ENCODE measurements around the gene DENR. TPM values are rescaled to one million over a fixed set of nuclear protein-coding genes. Genes with fewer than 3 reads are reported as not detected.

The DENR gene
- total and polyA plus RNA-seq, 7 experiments from 2014 or later = 29.5 to 75.8 (median 50.5) TPM

GRCh38 chr12:122789637-122790036 is 37.0 kb downstream of the DENR start:
- Mint-ChIP-seq H3K9me3 (no peaks in the 10 kb centered on the region), H3K4me3 (no peak overlapping the region), H3K27ac (no peak overlapping the region), H3K27me3 (no peaks in the 10 kb centered on the region), H3K4me1 (peaks cover 0 to 3% (median 0%) of the 10 kb centered on the region in 7 donors), H3K36me3 (no peaks in the 10 kb centered on the region)
- no peaks in the 10 kb centered on the region for H3K4me1 ChIP-seq (ENCODE audit: control insufficient read depth in 2 of 2, insufficient read depth in 2 of 2, low read length in 2 of 2)
- POLR2A ChIA-PET = interaction anchor here (0.7 to 1.0 kb wide), 2 partner anchors 20 to 46 kb away, joined by 3 to 4 read pairs; no protein-coding TSS in a partner anchor
- intact Hi-C loops (cut with micrococcal nuclease) = loop anchor here in 1 of 2 donors (5.0 kb wide), 1 partner anchor 48 kb away; the partner anchor contains the start of gene HIP1R
- H3K27ac ChIP-seq (ENCODE audit: low read depth, low read length) = no peak overlapping the region
- no peaks in the 10 kb centered on the region for H3K27me3 ChIP-seq (ENCODE audit: control insufficient read depth in 2 of 2, insufficient read depth in 2 of 2, low read length in 2 of 2)
- no peak overlapping the region for H3K4me3 ChIP-seq (ENCODE audit: low read length)
- H3K9me3 ChIP-seq (ENCODE audit: control insufficient read depth in 2 of 3, low read length in 3 of 3) = no peaks in the 10 kb centered on the region
- H3K36me3 ChIP-seq (ENCODE audit: control insufficient read depth in 2 of 3, insufficient read depth in 3 of 3, low read length in 3 of 3) = no peaks in the 10 kb centered on the region
- DNase-seq (no peak), ATAC-seq (no peak)
- CTCF ChIA-PET = interaction anchor here (0.6 to 1.6 kb wide), 2 partner anchors 163 to 715 kb away, joined by 3 to 6 read pairs; no protein-coding TSS in a partner anchor

- Histone ChIP-seq H3K27ac (ENCODE audit: low read depth, low read length) (no peak overlapping the region), H3K9me3 (ENCODE audit: control insufficient read depth in 2 of 3, low read length in 3 of 3) (no peaks in the 10 kb centered on the region), H3K4me3 (ENCODE audit: low read length) (no peak overlapping the region), H3K27me3 (ENCODE audit: control insufficient read depth in 2 of 2, insufficient read depth in 2 of 2, low read length in 2 of 2) (no peaks in the 10 kb centered on the region), H3K4me1 (ENCODE audit: control insufficient read depth in 2 of 2, insufficient read depth in 2 of 2, low read length in 2 of 2) (no peaks in the 10 kb centered on the region), H3K36me3 (ENCODE audit: control insufficient read depth in 2 of 3, insufficient read depth in 3 of 3, low read length in 3 of 3) (no peaks in the 10 kb centered on the region)
- no peaks in the 10 kb centered on the region for H3K36me3 Mint-ChIP-seq
- no peaks in the 10 kb centered on the region for H3K27me3 Mint-ChIP-seq
- DNase-seq (no peak), ATAC-seq (no peak)
- H3K4me1 Mint-ChIP-seq = peaks cover 0 to 3% (median 0%) of the 10 kb centered on the region in 7 donors
- no peak overlapping the region for H3K4me3 Mint-ChIP-seq
- intact Hi-C loops (cut with micrococcal nuclease) = loop anchor here in 1 of 2 donors (5.0 kb wide), 1 partner anchor 47 kb away; the partner anchor contains the start of gene HIP1R
- CTCF ChIA-PET = interaction anchor here (0.6 to 1.6 kb wide), 3 partner anchors 9 to 716 kb away, joined by 3 to 6 read pairs (median 3); no protein-coding TSS in a partner anchor
- H3K9me3 Mint-ChIP-seq = no peaks in the 10 kb centered on the region
- POLR2A ChIA-PET = interaction anchor here (0.6 to 0.7 kb wide), 3 partner anchors 20 to 154 kb away, joined by 3 to 4 read pairs (median 3); no protein-coding TSS in a partner anchor
- H3K27ac Mint-ChIP-seq = no peak overlapping the region
Measured at GRCh38 chr12:122790393-122791075, 37.9 kb downstream of the DENR start.

- no peak overlapping the region for H3K4me3 Mint-ChIP-seq
- ChIA-PET CTCF (interaction anchor here (0.6 to 3.9 kb wide), 27 partner anchors 9 to 445 kb away, joined by 3 to 32 read pairs (median 4); partner anchors contain the start of genes VPS37B and ZCCHC8), POLR2A (interaction anchor here (0.7 to 1.1 kb wide), 4 partner anchors 39 to 108 kb away, joined by 3 to 6 read pairs (median 4); no protein-coding TSS in a partner anchor)
- H3K27ac Mint-ChIP-seq = no peak overlapping the region
- Histone ChIP-seq H3K27ac (ENCODE audit: low read depth, low read length) (no peak overlapping the region), H3K36me3 (ENCODE audit: control insufficient read depth in 2 of 3, insufficient read depth in 3 of 3, low read length in 3 of 3) (no peaks in the 10 kb centered on the region), H3K4me1 (ENCODE audit: control insufficient read depth in 2 of 2, insufficient read depth in 2 of 2, low read length in 2 of 2) (no peaks in the 10 kb centered on the region), H3K9me3 (ENCODE audit: control insufficient read depth in 2 of 3, low read length in 3 of 3) (no peaks in the 10 kb centered on the region), H3K4me3 (ENCODE audit: low read length) (no peak overlapping the region), H3K27me3 (ENCODE audit: control insufficient read depth in 2 of 2, insufficient read depth in 2 of 2, low read length in 2 of 2) (no peaks in the 10 kb centered on the region)
- H3K4me1 Mint-ChIP-seq = peaks cover 0 to 3% (median 0%) of the 10 kb centered on the region in 7 donors
- H3K27me3 Mint-ChIP-seq = no peaks in the 10 kb centered on the region
- ATAC-seq (peak; percentile 82), DNase-seq (peak in 7 of 9 donors; percentile 35 to 72 (median 62))
- no peaks in the 10 kb centered on the region for H3K9me3 Mint-ChIP-seq
- peaks cover 0 to 3% (median 0%) of the 10 kb centered on the region in 5 donors for H3K36me3 Mint-ChIP-seq
- intact Hi-C loops (cut with micrococcal nuclease) = loop anchor here (1.0 to 5.0 kb wide), 8 partner anchors 41 to 825 kb away; partner anchors contain the start of gene HIP1R (in 1 of the 2)
Measured at GRCh38 chr12:122793685-122794106, 41.1 kb downstream of the DENR start.

- ChIA-PET POLR2A (no interaction called here), CTCF (interaction anchor here (1.6 to 3.9 kb wide), 4 partner anchors 38 to 158 kb away, joined by 5 to 32 read pairs (median 19); no protein-coding TSS in a partner anchor)
- Mint-ChIP-seq H3K27me3 (no peaks in the 10 kb centered on the region), H3K27ac (no peak overlapping the region), H3K4me3 (no peak overlapping the region), H3K36me3 (peaks cover 0 to 3% (median 0%) of the 10 kb centered on the region in 5 donors), H3K4me1 (peaks cover 0 to 3% (median 0%) of the 10 kb centered on the region in 7 donors), H3K9me3 (no peaks in the 10 kb centered on the region)
- no peak overlapping the region for H3K27ac ChIP-seq (ENCODE audit: low read depth, low read length)
- H3K9me3 ChIP-seq (ENCODE audit: control insufficient read depth in 2 of 3, low read length in 3 of 3) = no peaks in the 10 kb centered on the region
- H3K4me1 ChIP-seq (ENCODE audit: control insufficient read depth in 2 of 2, insufficient read depth in 2 of 2, low read length in 2 of 2) = no peaks in the 10 kb centered on the region
- intact Hi-C loops (cut with micrococcal nuclease) = no loop called here
- H3K27me3 ChIP-seq (ENCODE audit: control insufficient read depth in 2 of 2, insufficient read depth in 2 of 2, low read length in 2 of 2) = no peaks in the 10 kb centered on the region
- DNase-seq (no peak), ATAC-seq (no peak)
- H3K36me3 ChIP-seq (ENCODE audit: control insufficient read depth in 2 of 3, insufficient read depth in 3 of 3, low read length in 3 of 3) = no peaks in the 10 kb centered on the region
- no peak overlapping the region for H3K4me3 ChIP-seq (ENCODE audit: low read length)
Measured at GRCh38 chr12:122795807-122796206, 43.2 kb downstream of the DENR start.

- Histone ChIP-seq H3K4me1 (ENCODE audit: control insufficient read depth in 2 of 2, insufficient read depth in 2 of 2, low read length in 2 of 2) (no peaks in the 10 kb centered on the region), H3K27me3 (ENCODE audit: control insufficient read depth in 2 of 2, insufficient read depth in 2 of 2, low read length in 2 of 2) (no peaks in the 10 kb centered on the region), H3K4me3 (ENCODE audit: low read length) (no peak overlapping the region), H3K27ac (ENCODE audit: low read depth, low read length) (no peak overlapping the region), H3K36me3 (ENCODE audit: control insufficient read depth in 2 of 3, insufficient read depth in 3 of 3, low read length in 3 of 3) (no peaks in the 10 kb centered on the region), H3K9me3 (ENCODE audit: control insufficient read depth in 2 of 3, low read length in 3 of 3) (no peaks in the 10 kb centered on the region)
- intact Hi-C loops (cut with micrococcal nuclease) = no loop called here
- DNase-seq (no peak), ATAC-seq (no peak)
- H3K4me3 Mint-ChIP-seq = no peak overlapping the region
- no peaks in the 10 kb centered on the region for H3K27me3 Mint-ChIP-seq
- ChIA-PET CTCF (interaction anchor here (0.5 to 0.9 kb wide), 2 partner anchors 9 to 250 kb away, joined by 3 read pairs; no protein-coding TSS in a partner anchor), POLR2A (no interaction called here)
- H3K36me3 Mint-ChIP-seq = peaks cover 0 to 3% (median 0%) of the 10 kb centered on the region in 5 donors
- H3K27ac Mint-ChIP-seq = no peak overlapping the region
- H3K4me1 Mint-ChIP-seq = no peaks in the 10 kb centered on the region
- H3K9me3 Mint-ChIP-seq = no peaks in the 10 kb centered on the region
Measured at GRCh38 chr12:122799641-122800243, 47.1 kb downstream of the DENR start.

- intact Hi-C loops (cut with micrococcal nuclease) = no loop called here
- Histone ChIP-seq H3K27me3 (ENCODE audit: control insufficient read depth in 2 of 2, insufficient read depth in 2 of 2, low read length in 2 of 2) (no peaks in the 10 kb centered on the region), H3K4me3 (ENCODE audit: low read length) (no peak overlapping the region), H3K9me3 (ENCODE audit: control insufficient read depth in 2 of 3, low read length in 3 of 3) (no peaks in the 10 kb centered on the region), H3K36me3 (ENCODE audit: control insufficient read depth in 2 of 3, insufficient read depth in 3 of 3, low read length in 3 of 3) (no peaks in the 10 kb centered on the region), H3K27ac (ENCODE audit: low read depth, low read length) (no peak overlapping the region), H3K4me1 (ENCODE audit: control insufficient read depth in 2 of 2, insufficient read depth in 2 of 2, low read length in 2 of 2) (no peaks in the 10 kb centered on the region)
- H3K36me3 Mint-ChIP-seq = peaks cover 0 to 6% (median 0%) of the 10 kb centered on the region in 5 donors
- DNase-seq (no peak), ATAC-seq (no peak)
- H3K4me1 Mint-ChIP-seq = no peaks in the 10 kb centered on the region
- H3K27me3 Mint-ChIP-seq = no peaks in the 10 kb centered on the region
- no peaks in the 10 kb centered on the region for H3K9me3 Mint-ChIP-seq
- no peak overlapping the region for H3K27ac Mint-ChIP-seq
- no peak overlapping the region for H3K4me3 Mint-ChIP-seq
- ChIA-PET POLR2A (no interaction called here), CTCF (interaction anchor here (1.0 kb wide), 1 partner anchor 57 kb away, joined by 3 read pairs; no protein-coding TSS in a partner anchor)
Measured at GRCh38 chr12:122803937-122804336, 51.3 kb downstream of the DENR start.

All from naive thymus-derived CD4-positive, alpha-beta T cell (primary cell).